GM19324 (cell line): ENCODE data around the gene GRAMD2A.
A peak's percentile ranks its signal among the peaks of the same experiment; 100 is the strongest.

Source experiments
- ATAC-seq: cut with Tn5 transposase; IDR thresholded peaks from one replicate; pipeline ENCODE4 v1.9.1; 2021; ENCODE audit warnings: mild to moderate bottlenecking, moderate library complexity; ENCODE audit not compliant: unreplicated experiment, low FRiP score

The GRAMD2A gene

DNA sequence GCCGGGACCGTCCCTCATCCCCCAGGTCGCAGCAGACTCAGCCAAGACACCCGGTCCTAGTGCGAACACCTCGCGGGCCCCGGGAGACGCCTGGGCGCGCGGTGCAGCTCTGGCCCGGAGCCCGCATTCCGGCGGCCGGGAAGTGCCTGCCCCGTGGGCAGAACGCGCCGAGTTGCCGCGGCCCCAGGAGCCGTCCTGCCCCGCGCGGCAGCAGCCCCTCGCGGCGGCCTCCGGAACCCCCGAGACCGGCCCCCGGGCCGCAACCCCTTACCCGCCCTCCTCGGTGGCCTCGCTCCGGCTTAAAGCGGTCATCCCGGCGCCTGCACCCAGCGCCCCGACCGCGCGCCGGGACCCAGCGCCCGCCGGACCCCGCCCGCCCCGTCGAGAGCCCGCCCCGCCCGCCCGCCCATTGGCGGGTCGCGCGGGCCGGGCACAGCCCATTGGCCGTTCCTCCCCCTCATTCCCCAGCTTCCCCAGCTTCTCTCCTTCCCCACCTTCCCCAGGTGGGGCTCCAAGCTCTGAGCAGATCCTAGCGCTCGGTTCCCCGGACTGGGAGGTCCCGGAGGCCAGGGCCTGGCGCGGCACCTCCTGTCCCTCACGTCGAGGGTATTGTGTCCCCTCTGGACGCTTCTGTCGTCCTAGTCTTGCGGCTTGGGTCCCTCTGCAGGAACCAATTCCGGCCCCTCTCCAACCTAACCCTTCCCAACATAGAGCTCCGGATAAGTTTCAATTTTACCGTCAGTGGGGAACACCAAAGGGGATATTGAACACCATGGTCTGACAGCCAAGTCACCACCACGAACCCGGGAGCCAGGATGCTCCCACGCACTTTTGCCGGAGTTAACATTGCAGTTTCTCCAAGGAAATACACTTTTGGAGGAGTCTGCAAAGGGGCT is at the start of gene GRAMD2A:
Gene GRAMD2A (minus strand): TSS at position 328 of the 896 bp plus-strand sequence.
- no peak for ATAC-seq

DNA sequence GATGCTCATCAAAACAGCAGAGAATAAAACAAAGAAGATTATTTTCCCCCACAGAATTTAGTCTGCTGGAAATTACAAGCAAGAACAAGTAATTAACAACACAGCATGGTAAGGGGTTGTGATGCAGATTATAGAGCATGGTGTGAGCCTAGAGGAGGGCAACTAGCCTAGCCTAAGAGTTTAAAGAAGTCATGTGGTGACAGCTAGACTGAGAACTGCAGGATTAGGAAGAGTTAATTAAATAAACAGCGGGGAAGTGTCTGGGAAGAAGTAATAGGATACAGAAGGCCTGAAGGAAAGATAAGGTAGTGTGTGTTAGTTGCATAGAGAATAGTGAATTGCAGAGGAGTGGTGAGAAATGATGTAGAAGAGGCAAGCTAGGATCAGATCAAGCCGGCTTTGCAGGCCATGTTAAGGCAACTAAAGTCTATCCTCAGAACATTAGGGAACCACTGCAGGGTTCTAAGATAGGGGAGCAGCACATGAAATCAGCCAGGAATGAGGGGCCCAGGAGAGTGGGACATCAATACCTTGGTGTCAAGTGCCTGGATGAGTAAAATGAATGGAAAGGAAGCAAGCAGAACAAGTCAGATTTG is 45.3 kb upstream of the GRAMD2A start:
- ATAC-seq = no peak

DNA sequence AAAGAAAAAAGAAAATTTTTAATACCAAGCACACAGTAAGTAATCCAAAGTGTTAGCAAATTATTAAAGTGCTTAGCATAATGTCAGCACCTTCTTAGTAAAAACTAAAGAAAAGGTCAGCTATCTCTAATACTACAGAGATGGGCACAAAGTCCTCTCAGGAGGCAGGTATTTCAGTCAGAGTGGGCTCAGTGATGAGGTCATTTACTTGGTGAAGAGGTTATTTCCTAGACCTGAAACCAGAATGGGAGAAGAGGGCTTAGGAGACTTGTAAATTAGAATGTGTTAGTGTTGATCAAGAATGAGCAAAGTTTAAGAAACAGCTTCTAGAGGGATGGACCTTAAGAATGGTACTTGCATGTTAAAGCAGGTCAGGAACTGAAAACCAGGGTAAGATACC is 42.1 kb upstream of the GRAMD2A start:
- ATAC-seq = no peak

DNA sequence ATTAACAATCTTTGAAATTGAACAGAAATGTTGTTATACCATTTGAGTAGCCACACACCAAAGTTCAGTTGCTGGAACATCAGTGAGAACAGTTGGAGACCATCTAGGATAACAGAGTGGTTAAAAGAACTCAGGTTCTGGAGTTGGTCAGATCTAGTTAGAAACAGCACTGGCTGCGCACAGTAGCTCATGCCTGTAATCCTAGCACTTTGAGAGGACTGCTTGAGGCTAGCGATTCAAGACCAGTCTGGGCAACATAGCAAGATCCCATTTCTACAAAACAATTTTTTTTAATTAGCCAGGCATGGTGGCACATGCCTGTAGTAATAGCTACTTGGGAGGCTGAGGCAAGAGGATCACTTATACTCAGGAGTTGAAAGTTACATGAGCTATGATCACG is 41.0 kb upstream of the GRAMD2A start:
- ATAC-seq = no peak

DNA sequence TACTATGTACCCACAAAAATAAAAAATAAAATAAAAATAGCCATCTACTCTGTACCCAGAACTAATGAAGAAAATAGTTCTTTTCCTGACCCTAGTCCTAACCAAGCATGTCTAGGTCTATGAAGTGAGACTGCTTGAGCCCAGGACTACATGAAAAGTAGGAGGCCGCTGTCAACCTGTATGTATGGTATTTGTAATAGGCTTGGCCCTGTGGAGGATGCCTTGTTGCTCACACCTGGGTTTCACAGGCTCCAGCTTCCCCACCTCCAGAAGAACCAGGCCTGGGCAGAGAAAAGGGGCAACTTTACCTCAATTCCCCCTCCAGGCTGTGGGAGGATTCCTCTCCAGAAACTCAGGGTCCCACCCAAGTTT is 40.3 kb upstream of the GRAMD2A start:
- no peak for ATAC-seq

DNA sequence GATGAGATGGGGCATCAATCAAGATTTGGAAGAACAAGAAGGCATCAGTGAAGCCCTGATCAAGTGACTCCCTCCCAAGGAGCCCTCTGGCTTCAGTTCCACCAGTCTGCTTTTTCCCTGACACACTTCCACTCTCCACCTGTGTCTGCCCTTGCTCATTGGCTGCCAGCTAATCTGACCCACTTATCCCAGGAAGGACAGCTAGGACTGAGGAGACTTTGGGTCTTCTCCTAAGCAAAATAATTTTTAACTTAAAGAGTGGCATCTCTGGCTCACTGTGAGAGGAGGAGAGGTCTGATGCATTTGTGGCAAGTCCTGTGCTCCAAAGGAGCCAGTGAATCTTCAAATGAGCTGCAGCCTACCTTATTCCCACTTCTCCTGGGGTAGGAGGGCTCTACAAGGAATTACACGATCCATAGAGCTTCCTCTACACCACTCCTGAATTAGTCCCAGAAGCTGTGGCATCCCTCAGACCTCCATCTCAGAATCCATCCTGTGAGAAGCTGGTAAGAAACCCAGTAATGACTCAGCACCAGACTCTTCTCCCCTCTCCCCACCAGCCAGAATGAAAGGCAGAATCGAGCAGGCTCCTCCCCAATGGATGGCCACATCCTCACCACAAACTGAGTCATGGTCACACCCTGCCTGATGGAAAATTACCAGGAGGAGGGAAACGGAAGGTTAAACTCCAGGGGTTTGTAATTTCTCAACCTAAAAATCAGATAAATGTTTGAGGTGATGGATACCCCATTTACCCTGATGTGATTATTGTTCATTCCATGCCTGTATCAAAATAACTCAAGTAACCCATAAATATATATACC is 39.7 kb upstream of the GRAMD2A start:
- no peak for ATAC-seq

DNA sequence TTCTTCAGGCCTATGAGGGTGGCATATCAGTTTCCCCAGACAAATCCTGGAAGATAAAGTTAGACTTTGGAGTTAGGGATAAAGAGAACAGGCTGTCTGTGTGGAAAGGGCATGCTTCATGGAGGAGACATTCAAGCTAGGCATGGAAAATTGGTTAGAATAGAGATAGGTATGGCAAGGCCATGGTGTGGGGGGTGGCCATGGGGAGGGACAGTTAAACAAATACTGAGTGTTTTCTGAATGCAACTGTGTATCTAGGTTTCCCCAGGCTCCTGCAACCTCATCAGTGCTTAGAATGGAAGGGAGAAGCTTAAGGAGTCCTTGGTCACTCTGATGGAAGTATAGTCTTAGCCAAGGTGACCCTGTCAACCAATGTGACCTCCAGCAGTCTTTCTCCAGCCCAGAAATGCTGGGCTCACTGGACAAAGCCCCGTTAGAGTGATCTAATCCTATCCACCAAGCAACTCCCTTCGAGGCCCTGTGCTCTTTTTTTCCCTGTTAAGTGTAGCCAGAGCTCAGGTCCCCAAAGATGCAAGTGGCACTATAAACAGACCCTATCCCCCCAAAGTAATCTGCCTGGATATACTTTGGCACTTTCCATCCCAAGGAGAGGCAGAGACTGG is 38.9 kb upstream of the GRAMD2A start:
- no peak for ATAC-seq

DNA sequence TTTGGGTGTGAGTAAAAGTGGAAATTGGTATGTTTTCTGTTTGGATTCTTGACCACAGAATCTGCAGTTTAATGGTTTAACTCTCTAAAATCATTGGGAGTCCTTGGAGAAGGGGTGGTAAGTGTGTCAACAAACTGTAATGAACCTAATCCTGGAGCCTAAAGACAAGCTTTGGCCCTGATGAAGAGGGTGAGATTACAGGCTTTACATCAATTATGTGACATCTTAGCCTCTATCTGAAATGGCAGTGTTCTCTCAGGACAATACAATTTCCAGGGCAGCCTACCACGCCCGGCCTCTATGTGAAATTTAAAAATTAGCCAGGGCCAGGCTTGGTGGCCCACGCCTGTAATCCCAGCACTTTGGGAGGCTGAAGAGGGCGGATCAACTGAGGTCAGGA is 37.7 kb upstream of the GRAMD2A start:
- ATAC-seq = no peak

DNA sequence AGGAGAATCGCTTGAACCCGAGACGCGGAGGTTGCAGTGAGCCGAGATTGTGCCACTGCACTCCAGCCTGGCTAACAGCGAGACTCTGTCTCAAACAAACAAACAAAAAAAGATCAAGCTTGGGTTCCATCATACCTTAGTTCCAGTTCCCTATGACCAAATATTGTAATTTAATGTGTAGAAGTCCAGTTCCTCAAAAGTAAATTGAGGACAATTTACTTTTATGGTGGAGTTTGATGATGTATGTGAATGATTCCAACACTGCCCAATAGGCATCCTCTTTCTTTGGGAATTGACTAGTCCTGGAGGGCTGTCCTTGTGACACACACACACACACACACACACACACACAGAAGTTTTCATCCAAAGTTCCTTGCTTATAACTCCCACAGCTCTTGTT is 36.2 kb upstream of the GRAMD2A start:
- no peak for ATAC-seq

DNA sequence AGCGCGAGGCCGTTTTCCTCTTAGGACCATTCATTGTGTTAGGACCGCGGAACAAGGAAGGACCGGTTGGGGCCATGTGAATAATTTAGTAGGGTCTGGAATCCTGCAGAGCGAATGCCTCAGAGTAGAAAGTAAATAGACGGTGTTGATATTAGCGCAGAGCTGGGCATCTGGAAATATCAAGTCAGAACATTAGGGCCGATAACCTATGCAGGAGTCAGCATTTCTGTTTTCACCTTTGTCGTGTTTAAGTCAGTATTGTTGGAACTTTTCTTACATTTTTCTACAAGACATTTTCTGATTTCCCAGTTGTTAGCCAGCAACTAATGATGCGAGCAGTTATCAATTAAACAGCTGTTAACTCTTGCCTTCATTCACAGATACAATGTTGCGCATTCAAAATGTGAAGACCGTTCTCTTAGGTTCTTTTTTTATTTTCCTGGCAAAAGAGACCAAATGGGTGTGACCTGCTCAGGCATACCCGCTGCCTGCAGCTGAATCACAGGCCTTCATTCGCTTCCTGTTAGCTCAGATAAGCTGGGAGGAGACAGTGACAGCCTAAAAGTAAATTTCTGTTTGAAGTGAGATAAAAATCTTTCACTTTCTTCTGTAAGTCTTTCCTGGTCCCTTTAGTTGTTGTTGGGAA is 34.4 kb upstream of the GRAMD2A start:
- ATAC-seq = no peak

DNA sequence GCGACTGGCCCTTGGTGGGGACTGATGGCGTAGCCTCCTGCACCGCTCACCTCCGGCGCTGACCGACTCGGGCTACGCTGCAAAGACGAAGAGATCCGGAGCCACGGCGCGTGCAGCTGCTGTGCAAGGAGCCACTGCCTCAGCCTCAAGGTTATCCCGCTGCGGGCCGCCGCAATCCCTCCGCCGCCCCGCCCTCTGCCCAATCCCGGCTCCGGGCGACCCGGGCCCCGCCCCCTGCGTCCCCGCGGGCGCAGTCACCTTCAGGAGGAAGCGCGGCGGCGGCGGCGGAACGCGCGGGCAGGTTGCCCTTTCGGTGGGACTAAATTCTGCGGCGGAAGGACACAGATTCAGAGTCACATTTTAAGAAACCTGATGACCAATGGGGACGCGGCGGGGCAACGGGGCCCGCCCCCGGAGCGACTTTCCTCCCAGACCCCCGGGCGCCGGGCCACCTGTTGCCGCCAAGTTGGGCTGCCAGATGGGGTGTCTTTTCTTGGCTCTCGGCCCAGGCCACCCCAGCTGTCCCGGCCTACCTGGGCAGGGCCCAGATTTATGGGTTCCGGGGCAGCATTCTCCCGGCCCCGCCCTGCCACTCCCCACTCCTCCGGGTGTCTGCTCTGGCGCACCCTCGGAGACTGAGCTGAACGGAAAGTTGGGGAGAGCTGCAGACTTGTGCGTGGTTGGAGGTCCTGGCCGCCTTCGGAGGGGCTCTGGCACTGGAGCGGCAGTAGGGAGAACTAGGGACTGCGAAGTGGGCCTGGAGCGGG is 33.7 kb upstream of the GRAMD2A start, which contains the start of gene PKM:
Gene PKM (minus strand): TSS at position 125 of the 767 bp plus-strand sequence. CDS start 12,093 bp downstream, outside the sequence.
- ATAC-seq = peak; percentile 66

DNA sequence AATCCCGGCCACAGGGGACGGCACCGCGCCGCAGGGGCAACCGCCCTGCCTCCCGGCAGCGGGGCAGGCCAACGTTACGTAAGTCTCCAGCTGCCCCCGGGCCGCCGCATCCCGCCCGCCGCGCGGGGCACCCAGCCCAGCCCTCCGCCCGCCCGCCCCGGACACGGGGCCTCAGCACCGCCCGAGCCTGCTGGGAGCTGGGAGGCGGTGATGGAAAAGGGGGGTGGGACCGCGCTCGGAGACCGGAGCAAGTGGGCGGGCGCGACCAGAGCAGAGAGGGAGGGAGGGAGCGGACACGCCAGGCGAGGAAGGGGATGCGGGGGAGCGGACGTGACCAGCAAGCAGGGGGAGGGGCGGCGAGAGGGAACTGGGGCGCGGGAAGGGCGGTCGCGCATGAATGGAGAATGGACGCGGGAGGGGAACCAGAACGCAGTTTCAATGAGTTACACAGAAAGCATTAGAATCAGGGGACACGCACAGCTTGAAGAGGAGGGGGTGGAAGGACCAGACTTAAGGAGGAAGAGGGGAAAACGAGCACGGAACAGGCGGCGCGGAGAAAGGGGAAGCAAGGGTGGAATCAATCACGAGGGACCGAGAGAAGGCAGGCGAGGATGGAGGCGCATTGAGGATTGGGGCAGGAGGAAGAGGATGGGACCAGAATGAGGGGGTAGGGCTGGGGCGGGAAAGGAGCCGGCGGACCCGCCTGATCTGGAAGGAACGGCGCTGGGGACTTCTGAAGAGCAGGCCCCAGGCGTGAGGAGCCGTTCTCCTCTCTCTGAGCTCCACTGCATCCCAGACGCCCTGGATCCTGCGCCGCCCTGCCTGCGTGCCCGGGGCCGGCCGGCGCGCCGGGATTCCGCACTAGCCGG is 32.8 kb upstream of the GRAMD2A start:
- ATAC-seq = no peak

DNA sequence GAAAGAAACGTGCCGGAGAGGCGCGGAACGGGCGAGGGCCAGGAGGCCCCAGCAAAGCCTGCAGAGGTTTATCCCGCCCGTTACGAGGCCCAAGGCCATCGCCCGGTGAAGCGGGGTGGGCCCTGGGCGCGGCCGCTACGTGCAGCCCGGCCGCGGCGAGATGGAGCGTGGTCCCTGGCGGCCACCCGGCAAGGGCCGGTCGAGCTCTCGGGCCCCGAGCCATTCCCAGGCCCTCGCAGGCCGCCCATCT is 32.3 kb upstream of the GRAMD2A start:
- no peak for ATAC-seq

DNA sequence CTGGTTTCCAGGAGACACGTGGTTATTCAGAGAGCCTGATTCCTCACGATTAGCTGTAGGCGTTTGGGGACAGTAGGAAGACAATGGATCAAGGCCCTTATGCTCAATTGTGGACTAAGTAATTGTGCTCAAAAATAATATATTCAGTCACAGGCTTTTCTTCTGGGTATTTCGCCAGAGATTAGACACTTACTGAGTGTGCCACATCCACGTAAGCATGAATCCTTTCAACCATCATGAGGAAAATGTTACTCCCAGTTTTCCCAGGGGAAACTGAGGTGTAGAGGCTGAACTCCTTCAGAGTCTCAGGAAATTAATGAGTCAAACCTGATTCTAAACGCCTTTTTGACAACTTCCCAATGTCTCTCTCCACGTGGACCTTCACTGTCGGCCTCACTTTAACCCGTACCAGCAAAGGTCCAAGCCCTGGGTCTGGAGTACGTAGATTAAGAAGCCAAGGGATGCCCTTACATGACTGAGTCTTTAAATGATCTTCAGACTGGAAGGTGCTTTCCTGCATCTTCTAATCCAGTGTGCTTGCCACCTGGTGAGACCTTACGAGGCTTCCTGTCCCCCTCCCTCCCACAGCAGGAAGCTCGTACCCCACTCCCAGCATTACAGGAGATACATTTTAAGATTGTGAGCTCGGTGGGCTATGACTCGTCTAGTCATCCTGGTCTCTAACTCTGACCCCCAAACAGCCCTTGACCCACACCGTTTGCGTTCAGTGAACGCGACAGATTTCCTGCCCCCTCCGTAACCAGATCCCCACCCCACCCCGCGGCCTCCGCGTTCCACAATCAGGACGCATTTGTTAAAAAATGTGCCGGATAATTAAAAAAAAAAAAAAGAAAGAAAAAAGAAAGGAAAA is 31.7 kb upstream of the GRAMD2A start:
- no peak for ATAC-seq

DNA sequence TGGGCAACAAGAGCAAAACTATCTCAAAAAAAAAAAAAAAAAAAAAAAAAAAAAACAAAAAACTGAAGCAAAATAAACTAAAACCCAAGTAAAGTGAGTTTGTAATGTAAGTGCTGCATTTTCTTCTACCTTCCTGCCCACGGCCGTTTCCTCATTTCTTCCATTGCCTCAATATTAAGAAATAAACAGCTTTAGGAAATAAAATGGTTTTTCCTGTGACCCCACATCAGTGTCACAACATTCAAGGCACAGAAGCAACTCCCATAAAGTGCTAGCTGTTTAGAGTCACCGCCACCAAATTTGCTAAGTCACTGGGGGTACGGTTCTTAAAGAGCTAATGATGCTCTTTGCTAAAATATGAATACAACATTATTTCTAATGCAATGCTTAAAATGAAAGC is 30.1 kb upstream of the GRAMD2A start:
- no peak for ATAC-seq

DNA sequence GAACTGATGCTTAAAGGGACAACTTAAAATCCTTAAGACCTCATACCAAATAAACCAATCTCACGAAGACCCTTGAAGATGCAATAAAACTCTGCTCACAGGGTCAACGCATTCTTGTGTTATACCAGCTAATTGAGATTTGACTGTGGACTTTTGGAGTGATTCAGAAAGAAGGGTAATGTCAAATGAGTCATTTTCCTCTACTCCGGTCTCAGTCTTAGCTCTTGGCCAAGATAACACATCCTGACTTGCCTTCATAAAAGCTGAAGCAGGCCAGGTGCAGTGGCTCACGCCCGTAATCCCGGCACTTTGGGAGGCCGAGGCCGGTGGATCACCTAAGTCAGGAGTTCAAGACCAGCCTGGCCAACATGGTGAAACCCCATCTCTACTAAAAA is 29.6 kb upstream of the GRAMD2A start:
- no peak for ATAC-seq

DNA sequence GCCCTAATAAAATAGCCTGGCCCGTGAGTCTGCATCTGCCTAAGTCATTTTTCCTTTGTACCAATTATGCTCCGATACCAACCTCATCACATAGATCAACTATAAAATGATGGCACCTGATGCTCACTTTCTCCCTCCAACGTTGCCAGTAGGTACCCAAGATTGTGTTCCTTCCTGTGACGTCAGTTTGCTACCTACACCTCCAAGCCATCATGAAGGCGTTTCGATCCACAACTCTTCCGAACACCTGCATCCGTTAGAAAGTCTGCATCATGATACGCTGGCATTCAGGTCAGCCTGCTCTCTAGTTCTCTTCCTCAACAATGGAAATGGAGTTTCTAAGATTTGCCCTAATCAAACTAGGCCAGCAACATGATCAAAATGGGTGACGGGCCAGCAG is 25.7 kb upstream of the GRAMD2A start:
- no peak for ATAC-seq

DNA sequence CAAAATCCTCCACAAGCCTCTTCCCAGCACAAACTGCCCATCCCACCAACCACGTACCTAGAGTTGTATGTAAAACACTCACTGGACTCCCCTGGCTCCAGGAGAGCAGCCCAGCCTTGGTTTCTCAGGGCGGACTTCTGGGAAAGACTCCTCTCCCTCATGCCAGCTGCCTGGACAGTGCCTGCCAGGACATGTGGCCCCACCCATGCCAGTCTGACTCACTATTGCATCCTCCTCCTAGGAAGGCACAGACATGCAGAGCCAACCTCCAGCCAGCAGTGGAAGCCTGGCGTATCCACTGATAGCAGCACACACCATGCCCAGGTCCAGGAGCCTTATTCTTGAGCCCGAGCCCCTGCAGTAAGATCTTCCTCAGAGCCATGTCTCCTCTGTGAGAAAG is 24.8 kb upstream of the GRAMD2A start:
- no peak for ATAC-seq
